LNCAP (cell line): ENCODE results near the gene TEAD3.

Experiments used
- CTCF ChIP-seq: fragments of 450-650 bp; IDR thresholded peaks from 2 replicates; pipeline ENCODE4 v1.5.1; 2017; ENCODE audit warnings: mild to moderate bottlenecking

The TEAD3 gene

GRCh38 chr6:35492258-35492973, 4.5 kb downstream of the TEAD3 start:
- no peak for TF ChIP-seq CTCF

- TF ChIP-seq CTCF: no peak
These were observed 5.2 kb downstream of the TEAD3 start for GRCh38 chr6:35491558-35492257.

- no peak for TF ChIP-seq CTCF
These were observed 5.9 kb downstream of the TEAD3 start for GRCh38 chr6:35490821-35491557.

DNA sequence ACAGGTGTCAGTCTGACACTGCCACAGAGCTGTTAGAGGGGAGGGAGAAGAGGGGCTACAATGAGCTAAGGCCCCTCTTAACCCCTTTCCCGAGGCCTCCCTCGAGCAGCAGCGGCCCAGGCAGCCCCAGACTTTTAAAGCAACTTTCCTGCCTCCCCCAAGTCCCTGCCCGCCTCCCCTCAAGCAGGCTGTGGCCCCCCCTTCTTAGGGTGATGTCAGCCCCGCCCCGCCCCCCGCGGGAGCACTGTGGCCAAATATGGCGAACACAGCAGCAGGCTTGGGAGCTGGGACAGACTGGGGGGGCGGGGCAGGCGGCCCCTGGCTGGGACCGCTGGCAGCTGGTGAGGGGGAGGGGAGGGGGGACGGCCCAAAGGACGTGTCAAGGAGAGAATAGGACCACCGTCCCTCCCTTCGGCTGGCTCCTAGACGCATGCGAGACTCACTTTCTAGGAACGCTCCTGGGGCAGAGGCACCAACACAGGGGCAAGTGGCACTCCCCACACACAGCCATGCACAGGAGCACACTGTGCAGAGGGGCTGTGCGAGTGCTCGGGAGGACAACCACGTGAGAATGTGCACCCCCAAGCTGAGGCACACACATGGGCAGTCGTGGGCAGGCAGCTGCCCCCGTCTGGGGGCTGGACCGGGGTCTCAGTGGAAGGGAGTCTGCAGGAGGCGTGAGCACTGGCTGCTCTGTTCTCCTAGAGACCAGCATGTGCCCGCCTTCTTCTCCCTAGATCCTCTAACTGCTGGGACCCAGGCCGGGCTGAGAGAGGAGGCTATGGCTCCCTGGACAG, 6.7 kb downstream of the TEAD3 start:
- no peak for TF ChIP-seq CTCF

GRCh38 chr6:35489066-35489465, 7.8 kb downstream of the TEAD3 start:
- no peak for TF ChIP-seq CTCF

DNA sequence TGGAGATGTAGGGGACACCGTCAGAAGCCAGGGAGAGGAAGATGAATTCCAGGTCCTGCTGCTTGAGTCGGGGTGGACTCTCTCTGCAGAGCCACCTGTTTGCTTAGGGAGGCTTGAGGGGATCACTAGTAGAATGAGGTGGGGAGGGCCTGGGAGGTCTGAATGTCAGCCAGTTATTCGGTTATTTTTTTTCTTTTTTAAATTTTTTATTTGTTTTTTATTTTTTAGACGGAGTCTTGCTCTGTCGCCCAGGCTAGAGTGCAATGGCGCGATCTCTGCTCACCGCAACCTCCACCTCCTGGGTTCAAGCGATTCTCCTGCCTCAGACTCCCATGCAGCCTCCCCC, 8.4 kb downstream of the TEAD3 start:
- no peak for TF ChIP-seq CTCF
